Body of pancreas (tissue), 4 donors: ENCODE data around the gene COL19A1.

Source experiments
- CTCF ChIP-seq, 7 experiments: fragments of 450-650 bp in 4 of 7; fragments of 200-600 bp in 3 of 7; sonication (generic) in 3 of 7; IDR thresholded peaks; one replicate each; pipeline ENCODE4 v1.5.1; 2016 to 2019; ENCODE audit warnings: antibody characterized with exemption in 7 of 7
- POLR2A ChIP-seq, 3 donors: fragments of 450-650 bp; IDR thresholded peaks; one replicate each; pipeline ENCODE4 v1.6.1; 2016; ENCODE audit warnings: antibody characterized with exemption in 3 of 3, mild to moderate bottlenecking in 2 of 3

- TF ChIP-seq CTCF (IDR thresholded peaks at IDR 0.05): no peak
- no peak for TF ChIP-seq POLR2A (IDR thresholded peaks at IDR 0.05)
These were observed 252.3 kb downstream of the COL19A1 start for GRCh38 chr6:70118670-70119069.
